Endothelial cell (in vitro differentiated cells): ENCODE results near the gene IL1RL2. TPM values are rescaled to one million over a fixed set of nuclear protein-coding genes. Genes with fewer than 3 reads are reported as not detected.

Experiments
- DNase-seq: peaks from one replicate; pipeline ENCODE4 v3.0.0; 2021; ENCODE audit warnings: low spot score
- H3K27ac Mint-ChIP-seq: one replicate; pipeline ENCODE4 v1.8.0; 2021; ENCODE audit warnings: mixed read lengths, inconsistent platforms; ENCODE audit not compliant: unreplicated experiment
- H3K27me3 Mint-ChIP-seq: one replicate; pipeline ENCODE4 v1.8.0; 2021; ENCODE audit warnings: mild to moderate bottlenecking, moderate library complexity, mixed read lengths, inconsistent platforms; ENCODE audit not compliant: unreplicated experiment
- H3K36me3 Mint-ChIP-seq: one replicate; pipeline ENCODE4 v1.8.0; 2021; ENCODE audit warnings: mild to moderate bottlenecking, low read depth, mixed read lengths, inconsistent platforms; ENCODE audit not compliant: unreplicated experiment
- H3K4me1 Mint-ChIP-seq: one replicate; pipeline ENCODE4 v1.8.0; 2021; ENCODE audit warnings: mild to moderate bottlenecking, mixed read lengths, inconsistent platforms; ENCODE audit not compliant: unreplicated experiment
- H3K4me3 Mint-ChIP-seq: one replicate; pipeline ENCODE4 v1.8.0; 2021; ENCODE audit warnings: mild to moderate bottlenecking, mixed read lengths, inconsistent platforms; ENCODE audit not compliant: unreplicated experiment
- H3K9me3 Mint-ChIP-seq: one replicate; pipeline ENCODE4 v1.8.0; 2021; ENCODE audit warnings: mixed read lengths, inconsistent platforms; ENCODE audit not compliant: unreplicated experiment
- CTCF ChIP-seq: fragments of 200-600 bp; sonication (generic); IDR thresholded peaks from one replicate; pipeline ENCODE4 v1.5.0; 2021; ENCODE audit warnings: antibody characterized with exemption; ENCODE audit not compliant: unreplicated experiment
- total RNA-seq: library from RNA; stranded (reverse); fragmentation: NEBNext Ultra II Directional; extraction: Animal tissue kit (Norgen Biotek cat#: 25700); gene quantifications from one replicate; pipeline ENCODE4 v1.2.1, GENCODE V29; 2021; ENCODE audit not compliant: unreplicated experiment

IL1RL2 gene
- total RNA-seq, 1 donor from 2014 or later: not detected

GRCh38 chr2:102206666-102207341 is 20.0 kb downstream of the IL1RL2 start:
- no peaks in the 10 kb centered on the region for H3K36me3 Mint-ChIP-seq

GRCh38 chr2:102208774-102209173 is 22.0 kb downstream of the IL1RL2 start:
- H3K36me3 Mint-ChIP-seq: no peaks in the 10 kb centered on the region
- H3K27me3 Mint-ChIP-seq: peaks cover 2% of the 10 kb centered on the region
- H3K4me3 Mint-ChIP-seq: no peak overlapping the region
- no peak overlapping the region for H3K27ac Mint-ChIP-seq
- no peak for DNase-seq
- no peak for TF ChIP-seq CTCF
- no peaks in the 10 kb centered on the region for H3K4me1 Mint-ChIP-seq
- no peaks in the 10 kb centered on the region for H3K9me3 Mint-ChIP-seq

More at GRCh38 chr2:102206666-102207341, 20.0 kb downstream of the IL1RL2 start:
- H3K27ac Mint-ChIP-seq: no peak overlapping the region
- no peaks in the 10 kb centered on the region for H3K9me3 Mint-ChIP-seq
- H3K27me3 Mint-ChIP-seq: peaks cover 2% of the 10 kb centered on the region
- no peak overlapping the region for H3K4me3 Mint-ChIP-seq
- no peak for TF ChIP-seq CTCF
- H3K4me1 Mint-ChIP-seq: no peaks in the 10 kb centered on the region
- DNase-seq: no peak

GRCh38 chr2:102209474-102209873 is 22.7 kb downstream of the IL1RL2 start:
- H3K9me3 Mint-ChIP-seq: no peaks in the 10 kb centered on the region
- H3K4me3 Mint-ChIP-seq: no peak overlapping the region
- DNase-seq: no peak
- no peaks in the 10 kb centered on the region for H3K4me1 Mint-ChIP-seq
- TF ChIP-seq CTCF: no peak
- no peak overlapping the region for H3K27ac Mint-ChIP-seq
- no peaks in the 10 kb centered on the region for H3K36me3 Mint-ChIP-seq
- H3K27me3 Mint-ChIP-seq: peaks cover 2% of the 10 kb centered on the region

GRCh38 chr2:102217032-102217431 is 30.2 kb downstream of the IL1RL2 start:
- peaks cover 4% of the 10 kb centered on the region for H3K27me3 Mint-ChIP-seq

More at GRCh38 chr2:102217032-102217431, 30.2 kb downstream of the IL1RL2 start:
- H3K27ac Mint-ChIP-seq: no peak overlapping the region
- TF ChIP-seq CTCF: no peak
- no peaks in the 10 kb centered on the region for H3K9me3 Mint-ChIP-seq
- no peak overlapping the region for H3K4me3 Mint-ChIP-seq
- no peak for DNase-seq
- no peaks in the 10 kb centered on the region for H3K4me1 Mint-ChIP-seq
- H3K36me3 Mint-ChIP-seq: peaks cover 6% of the 10 kb centered on the region
